Glomerular visceral epithelial cell (primary cell): ENCODE data around the gene IMPACT.

ENCODE experiments used
- DNase-seq: peaks from one replicate; pipeline ENCODE4 v3.0.0-alpha.2; 2016; ENCODE audit errors: extremely low spot score

Gene IMPACT

DNA sequence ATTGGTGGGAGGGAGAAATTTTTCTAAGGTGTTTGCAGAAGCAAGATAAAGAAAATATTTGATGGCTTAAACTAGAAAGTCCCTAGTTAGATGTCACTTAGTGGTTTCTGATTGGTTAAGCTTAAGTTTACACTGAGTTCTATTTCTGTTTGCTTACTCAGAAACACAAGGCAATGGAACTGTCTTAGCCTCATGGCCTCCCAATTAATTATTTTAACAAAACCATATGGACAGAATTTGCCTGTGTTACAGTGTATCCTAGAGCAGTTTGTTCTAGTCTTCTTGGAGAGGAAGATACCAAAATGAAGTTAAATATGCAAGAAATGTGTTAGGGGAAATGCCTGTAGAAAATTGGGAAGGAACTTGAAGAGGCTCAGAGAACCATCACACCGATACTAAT, 4.6 kb upstream of the IMPACT start:
- DNase-seq: no peak

DNA sequence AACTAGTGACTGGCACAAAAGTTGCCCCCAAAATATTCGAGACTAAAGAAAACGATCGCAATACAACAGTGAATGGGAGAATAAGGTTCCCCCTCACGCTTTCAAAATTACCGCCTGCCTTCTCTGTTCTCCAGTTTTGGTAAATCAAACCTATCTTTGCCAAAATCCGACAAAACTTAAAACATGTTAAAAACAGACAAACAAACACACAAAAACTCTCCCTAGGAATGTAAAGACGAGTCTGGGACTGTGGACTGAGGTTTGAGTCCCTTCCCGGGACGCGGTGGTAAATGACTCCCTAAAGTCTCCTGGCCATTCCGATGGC, 435 bp upstream of the IMPACT start:
- DNase-seq: no peak

DNA sequence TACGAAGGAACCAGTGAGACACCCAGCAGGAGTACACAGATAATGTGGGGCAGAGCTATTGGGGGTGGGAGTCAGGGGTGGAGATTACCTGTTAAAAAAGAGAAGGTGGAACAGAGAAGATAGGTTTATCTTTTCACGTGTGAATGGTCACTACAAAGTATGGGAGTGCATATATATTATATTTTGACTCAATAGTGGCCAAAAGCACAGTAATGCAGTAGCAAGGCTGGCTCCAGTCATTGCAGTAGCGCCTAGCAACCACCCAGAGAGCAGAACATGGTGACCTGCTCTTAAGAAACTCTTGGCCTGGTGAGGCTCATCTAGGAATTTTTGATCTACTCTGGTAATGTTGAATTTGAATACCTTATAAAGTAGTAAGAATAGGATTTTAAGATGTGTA, 1.0 kb downstream of the IMPACT start:
- peak; percentile 9 for DNase-seq

- DNase-seq: no peak
Measured at GRCh38 chr18:24428709-24429108, 2.2 kb downstream of the IMPACT start.

DNA sequence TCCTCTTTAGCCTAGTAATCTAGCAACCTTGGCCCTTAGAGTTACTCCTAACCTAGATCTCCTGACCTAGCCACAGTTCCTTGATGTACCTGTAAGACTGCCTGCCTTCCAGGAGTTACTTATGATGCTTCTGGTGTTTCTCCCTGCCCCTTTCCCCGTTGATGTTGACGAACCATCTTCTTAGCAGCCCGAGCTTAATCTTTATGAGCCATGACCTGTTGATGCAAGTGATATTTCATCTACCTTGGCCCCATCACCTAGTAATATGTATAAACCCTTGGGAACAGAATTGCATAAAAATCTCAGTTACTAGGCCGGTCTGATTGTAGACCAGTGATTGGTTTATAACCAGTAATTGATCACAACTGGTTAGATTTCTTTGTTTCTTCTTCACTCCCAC, 2.7 kb downstream of the IMPACT start:
- no peak for DNase-seq

DNA sequence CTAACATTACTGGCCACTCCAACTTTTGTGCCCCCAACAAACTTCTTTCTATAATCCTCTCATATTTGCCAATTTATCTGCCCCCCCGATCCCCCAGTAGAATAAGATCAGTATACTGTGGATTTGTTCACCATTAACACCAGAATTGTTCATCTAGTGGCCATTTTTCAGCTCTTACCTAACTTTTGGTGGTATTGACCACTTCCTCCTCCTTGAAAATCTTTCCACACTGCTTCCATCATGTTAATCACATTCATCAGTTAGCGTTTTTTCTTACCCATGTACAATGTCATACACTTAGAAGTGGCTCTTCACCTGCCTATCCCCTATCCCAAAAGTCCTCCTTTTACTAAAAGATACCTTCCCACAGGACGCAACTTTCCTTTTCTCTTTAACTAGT, 6.1 kb downstream of the IMPACT start:
- DNase-seq: no peak

DNA sequence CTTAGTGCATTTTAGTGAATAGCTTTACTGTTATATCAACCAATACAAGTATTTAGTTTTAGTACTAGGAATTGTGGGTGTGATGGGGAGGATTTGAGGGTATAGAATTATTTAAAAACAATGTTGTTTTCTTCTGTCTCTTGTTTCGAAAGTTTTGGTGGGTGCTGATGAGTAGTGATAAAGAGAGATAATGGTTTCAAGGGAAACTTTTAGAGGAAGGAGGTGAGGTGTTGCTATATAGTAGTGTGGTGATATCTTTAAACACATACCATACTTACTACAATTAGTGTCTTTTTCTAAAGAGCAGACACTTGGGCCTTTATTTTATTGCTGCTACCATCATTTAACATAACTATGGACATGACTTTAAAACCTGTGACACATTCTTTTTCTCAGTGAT, 10.5 kb downstream of the IMPACT start:
- no peak for DNase-seq

DNA sequence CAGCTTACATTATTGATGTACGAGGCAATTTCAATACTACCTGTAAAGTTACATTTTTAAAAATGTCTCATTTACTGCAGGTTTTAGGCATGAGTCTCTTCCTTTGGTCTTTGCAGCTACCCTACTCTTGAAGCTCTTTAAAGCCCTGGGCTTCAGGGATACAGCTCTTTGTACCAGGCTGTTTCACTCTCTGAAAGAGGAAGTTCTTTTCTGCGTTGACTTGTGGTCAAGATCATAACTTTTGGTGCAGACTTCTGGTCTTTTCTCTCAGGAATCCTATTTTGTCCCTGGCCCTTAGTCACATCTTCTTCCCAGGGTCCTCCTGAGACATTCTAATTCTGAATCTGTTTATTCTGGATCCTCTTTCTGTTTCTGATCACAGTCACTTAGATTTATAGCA, 17.4 kb downstream of the IMPACT start:
- no peak for DNase-seq

GRCh38 chr18:24446453-24446852, 20.0 kb downstream of the IMPACT start:
- no peak for DNase-seq

DNA sequence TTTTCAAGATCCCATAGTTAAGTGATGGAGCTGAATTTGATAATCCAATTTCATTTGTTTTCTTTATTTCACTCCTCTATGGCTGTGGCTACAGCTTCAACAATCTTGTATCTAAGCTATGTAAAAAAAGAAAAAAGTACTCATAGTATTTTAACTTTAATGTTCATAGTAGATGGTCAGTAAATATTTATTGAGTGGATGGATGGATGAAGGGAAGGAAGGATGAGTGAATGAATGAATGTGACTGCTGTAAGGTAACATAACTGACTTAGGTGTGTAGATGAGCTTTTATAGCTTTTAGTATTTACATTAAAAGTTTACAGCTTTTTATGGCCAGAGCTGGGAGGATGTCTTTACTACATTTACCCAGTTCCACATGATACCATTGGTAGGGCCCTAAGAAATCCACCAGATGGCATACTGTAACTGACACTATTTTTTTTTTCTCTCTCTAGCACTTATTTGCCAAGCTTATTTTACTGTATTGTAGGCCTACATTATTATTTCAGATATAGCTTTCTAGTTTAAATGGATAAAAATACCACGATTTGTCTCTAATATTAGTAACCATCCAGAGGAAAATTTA, 20.6 kb downstream of the IMPACT start:
- no peak for DNase-seq

DNA sequence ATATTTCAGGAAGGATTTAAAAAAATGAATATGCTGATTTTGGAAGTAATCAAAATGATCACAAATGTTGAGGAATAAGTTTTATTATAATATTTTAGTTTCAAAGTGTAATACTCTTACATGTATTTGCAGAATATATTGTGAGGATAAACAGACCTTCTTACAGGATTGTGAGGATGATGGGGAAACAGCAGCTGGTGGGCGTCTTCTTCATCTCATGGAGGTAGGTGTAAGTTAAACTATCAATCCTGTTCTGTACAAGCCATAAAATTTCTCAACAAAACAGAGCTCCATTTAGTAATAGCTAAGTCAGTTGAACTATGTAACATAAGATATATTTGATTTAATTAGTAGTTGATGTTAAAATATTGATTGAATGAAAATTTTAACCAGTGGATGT, 21.5 kb downstream of the IMPACT start:
- no peak for DNase-seq

DNA sequence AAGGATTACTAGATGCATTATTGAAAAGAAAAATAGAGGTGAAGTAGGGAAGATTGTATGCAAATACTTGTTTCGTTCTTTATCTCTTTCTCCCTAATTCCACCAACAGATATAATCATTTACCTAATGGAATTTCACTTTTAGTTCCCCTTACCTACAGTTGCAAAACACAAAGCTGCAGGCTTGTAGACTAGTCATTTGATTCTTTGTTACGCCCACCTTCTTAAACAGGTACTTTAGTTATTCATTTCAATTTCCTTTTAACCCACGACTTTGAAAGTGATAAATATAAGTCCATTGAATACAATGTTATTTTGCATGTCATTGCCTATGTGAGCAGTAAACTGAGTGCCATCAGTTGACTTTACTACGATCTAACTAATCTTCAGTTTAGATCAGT, 30.1 kb downstream of the IMPACT start:
- no peak for DNase-seq

DNA sequence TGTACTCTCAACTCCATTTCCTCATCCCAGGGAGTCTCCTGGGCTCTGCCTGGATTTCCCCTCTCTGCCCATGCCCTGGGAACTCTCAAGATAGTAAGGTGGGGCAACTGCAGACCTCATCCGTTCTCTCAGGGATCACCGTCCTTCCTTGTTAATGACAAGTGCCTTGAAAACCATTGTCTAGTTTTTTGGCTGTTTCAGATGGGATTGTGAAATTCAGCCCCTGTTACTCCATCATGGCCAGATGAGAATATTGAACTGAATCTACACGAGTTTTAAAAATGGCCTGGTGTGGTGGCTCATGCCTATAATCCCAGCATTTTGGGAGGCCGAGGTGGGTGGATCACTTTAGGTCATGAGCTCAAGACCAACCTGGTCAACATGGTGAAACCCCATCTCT, 33.3 kb downstream of the IMPACT start:
- no peak for DNase-seq

GRCh38 chr18:24460388-24460787, 33.9 kb downstream of the IMPACT start, which contains the start of gene HRH4:
Gene HRH4 (plus strand): TSS chr18:24460637. CDS start chr18:24460729, 92 bp downstream.
- no peak for DNase-seq

DNA sequence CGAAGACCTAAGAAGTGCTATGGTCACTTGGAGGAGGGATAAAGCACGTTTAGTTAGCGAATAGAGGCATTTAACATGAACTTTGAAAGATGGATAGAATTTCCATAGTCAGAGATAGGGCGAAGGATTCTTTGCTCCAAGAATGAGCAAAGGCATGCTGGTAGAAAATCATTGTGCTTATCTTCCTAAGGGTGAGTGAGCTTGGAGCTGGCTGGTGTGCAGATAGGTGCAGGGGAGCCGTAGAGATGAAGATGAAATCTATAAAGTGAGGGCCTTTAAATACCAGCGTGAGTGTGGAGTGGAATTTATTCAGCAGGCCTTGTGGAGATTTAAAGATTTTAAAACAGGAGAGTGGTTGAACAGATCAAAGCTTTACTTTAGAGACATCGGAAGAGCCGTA, 35.5 kb downstream of the IMPACT start:
- DNase-seq: no peak

GRCh38 chr18:24462838-24463775, 36.6 kb downstream of the IMPACT start:
- DNase-seq: no peak

DNA sequence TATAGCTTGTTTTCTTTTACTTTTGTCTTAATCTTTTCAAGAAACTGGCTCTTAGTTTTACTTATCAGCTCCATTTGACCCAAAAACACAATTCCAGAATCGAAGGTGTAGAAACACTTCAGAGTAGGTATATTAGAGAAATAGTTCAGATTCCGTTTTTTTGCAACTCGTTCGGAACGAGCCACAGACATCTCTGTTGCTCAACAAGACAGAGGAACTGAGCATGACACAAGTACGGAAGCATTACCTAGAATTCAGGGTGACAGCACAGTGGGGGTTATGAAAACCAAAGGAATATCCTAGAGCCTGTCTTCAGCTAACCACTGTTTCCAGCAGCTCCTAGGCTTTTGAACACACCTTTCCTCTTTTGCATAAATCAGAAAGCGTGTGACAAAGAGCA, 39.0 kb downstream of the IMPACT start:
- no peak for DNase-seq

- no peak for DNase-seq
Measured at GRCh38 chr18:24466771-24467170, 40.3 kb downstream of the IMPACT start.

DNA sequence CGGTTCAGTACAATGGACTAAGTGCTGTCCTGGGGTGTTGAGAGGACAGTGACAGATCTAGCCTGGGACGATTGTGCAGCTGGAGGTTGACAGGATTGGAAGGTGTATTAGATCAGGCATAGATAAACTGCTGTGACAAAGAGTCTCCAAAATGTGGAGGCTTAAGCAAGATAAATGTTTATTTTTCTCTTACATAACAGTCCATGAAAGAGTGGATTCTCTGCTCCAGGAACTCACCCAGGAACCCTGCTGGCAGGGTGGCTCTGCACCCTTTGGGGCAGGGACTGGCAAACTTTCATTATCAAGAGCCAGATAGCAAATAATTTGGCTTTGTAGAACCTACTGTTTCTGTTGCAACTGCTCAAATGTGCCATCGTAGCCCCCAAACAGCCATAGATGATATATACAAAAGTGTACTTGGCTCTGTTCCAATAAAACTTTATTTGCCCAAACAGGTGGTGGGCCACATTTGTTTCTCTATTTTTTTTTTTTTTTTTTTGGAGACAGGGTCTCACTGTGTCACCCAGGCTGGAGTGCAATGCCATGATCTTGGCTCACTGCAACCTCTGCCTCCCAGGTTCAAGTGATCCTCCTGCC, 43.6 kb downstream of the IMPACT start:
- no peak for DNase-seq

GRCh38 chr18:24470805-24471204, 44.3 kb downstream of the IMPACT start:
- no peak for DNase-seq

DNA sequence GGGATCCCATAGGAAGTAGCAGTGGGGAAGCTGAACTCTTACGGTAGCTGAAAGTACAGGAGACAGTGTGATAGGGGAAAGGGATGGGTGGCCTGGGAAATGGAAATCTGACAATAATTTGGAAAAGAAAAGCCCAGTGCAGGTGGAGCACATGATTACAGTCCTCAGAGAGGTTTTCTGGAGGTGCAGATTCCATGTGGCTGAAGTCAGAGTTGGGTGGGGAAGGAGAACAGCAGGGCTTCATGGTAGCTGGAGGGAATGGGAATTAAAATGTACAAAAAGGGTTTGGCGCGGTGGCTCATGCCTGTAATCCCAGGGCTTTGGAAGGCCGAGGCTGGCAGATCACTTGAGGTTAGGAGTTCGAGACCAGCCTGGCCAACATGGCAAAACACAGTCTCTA, 46.1 kb downstream of the IMPACT start:
- DNase-seq: no peak

DNA sequence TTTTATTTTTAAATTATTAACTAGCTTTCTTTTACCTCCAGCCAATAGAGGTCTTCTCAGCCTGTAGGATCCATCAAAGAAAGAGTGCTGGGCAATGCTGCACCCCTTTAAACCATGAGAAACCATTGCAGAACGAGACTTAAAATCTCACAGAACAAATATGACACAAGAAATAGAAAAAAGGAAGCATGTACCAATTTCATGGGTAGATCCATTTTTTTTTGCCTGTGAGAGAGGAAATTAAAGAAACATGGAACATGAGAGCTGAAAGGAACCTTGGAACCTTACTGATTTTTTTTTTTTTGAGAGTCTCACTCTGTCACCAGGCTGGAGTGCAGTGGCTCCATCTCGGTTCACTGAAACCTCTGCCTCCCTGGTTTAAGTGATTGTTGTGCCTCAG, 47.9 kb downstream of the IMPACT start:
- no peak for DNase-seq

GRCh38 chr18:24475926-24476589, 49.6 kb downstream of the IMPACT start:
- DNase-seq: no peak
